Fibroblast of lung (primary cell): ENCODE measurements around the gene KCNMA1.

Experiments used
- CTCF ChIP-seq, 2 donors: IDR thresholded peaks in 1 of 2; conservative IDR thresholded peaks in 1 of 2; 1 replicate in 1 of 2; 2 replicates in 1 of 2; pipeline ENCODE4 v1.5.1; 2011 to 2012; ENCODE audit warnings: low read length in 2 of 2, control low read depth in 1 of 2, inconsistent platforms in 1 of 2, low read depth in 1 of 2, mild to moderate bottlenecking in 1 of 2
- EZH2 ChIP-seq: IDR thresholded peaks from 2 replicates; pipeline ENCODE4 v1.5.1; 2012; ENCODE audit warnings: low read length, control low read depth, mild to moderate bottlenecking; ENCODE audit errors: missing control alignments

GRCh38 chr10:77306666-77307065 lies 330.9 kb downstream of the KCNMA1 start:
- TF ChIP-seq CTCF (conservative IDR thresholded peaks at IDR 0.05 in 1 of 2, IDR thresholded peaks at IDR 0.05 in 1 of 2; ENCODE audit: low read depth in 1 of 2, low read length in 2 of 2) (no peak), EZH2 (no peak)
